Type B pancreatic cell (in vitro differentiated cells): ENCODE data around the gene ADISSP. TPM values are rescaled to one million over a fixed set of nuclear protein-coding genes. Genes with fewer than 3 reads are reported as not detected.

Experiments
- DNase-seq: peaks from one replicate; pipeline ENCODE4 v3.0.0; 2021; ENCODE audit warnings: mixed read lengths; ENCODE audit not compliant: unreplicated experiment; ENCODE audit errors: extremely low spot score
- H3K27ac Mint-ChIP-seq: 2 replicates; pipeline ENCODE4 v1.8.0; 2021; ENCODE audit warnings: mild to moderate bottlenecking, mixed read lengths
- H3K27me3 Mint-ChIP-seq: 2 replicates; pipeline ENCODE4 v1.8.0; 2021; ENCODE audit warnings: mixed read lengths
- H3K36me3 Mint-ChIP-seq: 2 replicates; pipeline ENCODE4 v1.8.0; 2021; ENCODE audit warnings: mixed read lengths
- H3K4me1 Mint-ChIP-seq: one replicate; pipeline ENCODE4 v1.8.0; 2021; ENCODE audit warnings: mixed read lengths; ENCODE audit not compliant: unreplicated experiment
- H3K4me3 Mint-ChIP-seq: 2 replicates; pipeline ENCODE4 v1.8.0; 2021; ENCODE audit warnings: mild to moderate bottlenecking, mixed read lengths
- H3K9me3 Mint-ChIP-seq: 2 replicates; pipeline ENCODE4 v1.8.0; 2021; ENCODE audit warnings: mixed read lengths
- CTCF ChIP-seq: fragments of 200-600 bp; sonication (generic); conservative IDR thresholded peaks from 2 replicates; pipeline ENCODE4 v1.5.0; 2021; ENCODE audit warnings: antibody characterized with exemption, mild to moderate bottlenecking
- total RNA-seq: library from RNA; stranded (reverse); gene quantifications from 2 replicates; pipeline ENCODE4 v1.2.1, GENCODE V29; 2021; ENCODE audit warnings: low replicate concordance

Gene ADISSP
- total RNA-seq, 1 donor from 2014 or later, result 49.4 TPM

- H3K27me3 Mint-ChIP-seq, result peaks cover 6% of the 10 kb centered on the region
- H3K36me3 Mint-ChIP-seq, result no peaks in the 10 kb centered on the region
- no peaks in the 10 kb centered on the region for H3K9me3 Mint-ChIP-seq
- H3K4me1 Mint-ChIP-seq, result no peaks in the 10 kb centered on the region
- H3K27ac Mint-ChIP-seq, result no peak overlapping the region
- TF ChIP-seq CTCF, result peak; percentile 99
- no peak for DNase-seq
- H3K4me3 Mint-ChIP-seq, result no peak overlapping the region
These were observed 56.7 kb downstream of the ADISSP start for GRCh38 chr20:3710703-3711483.

GRCh38 chr20:3710011-3710466 lies 57.5 kb downstream of the ADISSP start:
- no peak overlapping the region for H3K27ac Mint-ChIP-seq

GRCh38 chr20:3707508-3707899 lies 60.0 kb downstream of the ADISSP start:
- Mint-ChIP-seq H3K27ac (no peak overlapping the region), H3K27me3 (peaks cover 9% of the 10 kb centered on the region)
- TF ChIP-seq CTCF, result no peak

More at GRCh38 chr20:3710011-3710466, 57.5 kb downstream of the ADISSP start:
- Mint-ChIP-seq H3K36me3 (no peaks in the 10 kb centered on the region), H3K27me3 (peaks cover 6% of the 10 kb centered on the region), H3K9me3 (no peaks in the 10 kb centered on the region), H3K4me1 (no peaks in the 10 kb centered on the region), H3K4me3 (no peak overlapping the region)
- TF ChIP-seq CTCF, result no peak
- no peak for DNase-seq

GRCh38 chr20:3706774-3707507 lies 60.6 kb downstream of the ADISSP start:
- Mint-ChIP-seq H3K27ac (no peak overlapping the region), H3K9me3 (no peaks in the 10 kb centered on the region), H3K27me3 (peaks cover 9% of the 10 kb centered on the region), H3K36me3 (no peaks in the 10 kb centered on the region), H3K4me1 (no peaks in the 10 kb centered on the region), H3K4me3 (no peak overlapping the region)
- no peak for DNase-seq
- TF ChIP-seq CTCF, result no peak

More at GRCh38 chr20:3707508-3707899, 60.0 kb downstream of the ADISSP start:
- no peak for DNase-seq
- H3K4me1 Mint-ChIP-seq, result no peaks in the 10 kb centered on the region
- no peaks in the 10 kb centered on the region for H3K36me3 Mint-ChIP-seq
- H3K9me3 Mint-ChIP-seq, result no peaks in the 10 kb centered on the region
- no peak overlapping the region for H3K4me3 Mint-ChIP-seq

GRCh38 chr20:3705970-3706739 lies 61.4 kb downstream of the ADISSP start:
- Mint-ChIP-seq H3K9me3 (no peaks in the 10 kb centered on the region), H3K4me1 (no peaks in the 10 kb centered on the region), H3K27ac (no peak overlapping the region), H3K4me3 (no peak overlapping the region), H3K27me3 (peaks cover 9% of the 10 kb centered on the region), H3K36me3 (no peaks in the 10 kb centered on the region)
- no peak for DNase-seq
- no peak for TF ChIP-seq CTCF
